Skin of body (tissue), 2 donors: ENCODE measurements around the gene ASTN2. TPM values are rescaled to one million over a fixed set of nuclear protein-coding genes. Genes with fewer than 3 reads are reported as not detected.

Source experiments
- DNase-seq: peaks from one replicate; lab custom pipeline; 2025; lab: John Stamatoyannopoulos, UW
- total RNA-seq: library from RNA; depleted of rRNA; stranded (reverse); fragments of >200 nt; gene quantifications from one replicate; pipeline ENCODE4 v1.2.3, GENCODE V29; 2014

ASTN2 gene
- total RNA-seq, 1 donor from 2014 or later = 10.0 TPM

GRCh38 chr9:116432051-116432450 is 982.8 kb downstream of the ASTN2 start:
- DNase-seq = no peak

GRCh38 chr9:116430849-116431248 is 984.0 kb downstream of the ASTN2 start:
- no peak for DNase-seq

- no peak for DNase-seq
Observed at GRCh38 chr9:116425244-116425643, 989.6 kb downstream of the ASTN2 start.

GRCh38 chr9:116423149-116423548 is 991.7 kb downstream of the ASTN2 start:
- no peak for DNase-seq

GRCh38 chr9:116422119-116422979 is 992.5 kb downstream of the ASTN2 start:
- no peak for DNase-seq

- no peak for DNase-seq
Observed at GRCh38 chr9:116420993-116421538, 993.8 kb downstream of the ASTN2 start.

- DNase-seq = no peak
Observed at GRCh38 chr9:116419181-116419580, 995.7 kb downstream of the ASTN2 start.

- no peak for DNase-seq
Observed at GRCh38 chr9:116417464-116417863, 997.4 kb downstream of the ASTN2 start.

GRCh38 chr9:116416421-116416820 is 998.4 kb downstream of the ASTN2 start:
- DNase-seq = no peak

- DNase-seq = no peak
Observed at GRCh38 chr9:116414374-116414773, 1000.5 kb downstream of the ASTN2 start.

- DNase-seq = no peak
Observed at GRCh38 chr9:116411506-116411905, 1003.4 kb downstream of the ASTN2 start.

- no peak for DNase-seq
Observed at GRCh38 chr9:116409638-116410037, 1005.2 kb downstream of the ASTN2 start.

GRCh38 chr9:116409129-116409528 is 1005.7 kb downstream of the ASTN2 start:
- no peak for DNase-seq

- DNase-seq = no peak
Observed at GRCh38 chr9:116406469-116406868, 1008.4 kb downstream of the ASTN2 start.

GRCh38 chr9:116405321-116405720 is 1009.5 kb downstream of the ASTN2 start:
- DNase-seq = no peak

- DNase-seq = no peak
Observed at GRCh38 chr9:116404228-116404627, 1010.6 kb downstream of the ASTN2 start.

GRCh38 chr9:116403171-116403570 is 1011.7 kb downstream of the ASTN2 start:
- no peak for DNase-seq

GRCh38 chr9:116395699-116396037 is 1019.2 kb downstream of the ASTN2 start:
- DNase-seq = no peak

- no peak for DNase-seq
Observed at GRCh38 chr9:116394894-116395698, 1019.8 kb downstream of the ASTN2 start.

GRCh38 chr9:116394070-116394469 is 1020.8 kb downstream of the ASTN2 start:
- no peak for DNase-seq

GRCh38 chr9:116393198-116393597 is 1021.7 kb downstream of the ASTN2 start:
- no peak for DNase-seq

GRCh38 chr9:116391306-116391900 is 1023.5 kb downstream of the ASTN2 start:
- DNase-seq = no peak
